PC-3 (cell line): ENCODE results near the gene THAP2. TPM values are rescaled to one million over a fixed set of nuclear protein-coding genes. Genes with fewer than 3 reads are reported as not detected.

Source experiments
- ATAC-seq: fragments of 200-7000 bp; cut with Tn5 transposase; 2 replicates; pipeline ENCODE4 v1.9.1; 2020; ENCODE audit warnings: mild to moderate bottlenecking, moderate library complexity
- BruUV-seq: library from RNA; stranded (reverse); fragments of 400-500 nt; replicated peaks from 2 replicates; lab custom pipeline; 2021; lab: Mats Ljungman, UMichigan
- CTCF ChIA-PET: fragments of 300-600 bp; sonication (Branson Sonifier 250); formaldehyde crosslinking; loops from one replicate; lab custom pipeline; 2022; ENCODE audit warnings: antibody characterized with exemption; lab: Charles Lee
- POLR2A ChIA-PET: fragments of 300-600 bp; sonication (Branson Sonifier 250); formaldehyde crosslinking; loops from one replicate; lab custom pipeline; 2022; ENCODE audit warnings: antibody characterized with exemption; ENCODE audit not compliant: unreplicated experiment; lab: Charles Lee
- DNase-seq: peaks from one replicate; pipeline ENCODE4 v3.0.0-alpha.2; 2015
- H2AFZ ChIP-seq: fragments of 300-600 bp; sonication (generic); 2 replicates; pipeline ENCODE4 v1.6.0; 2016; ENCODE audit warnings: antibody characterized with exemption, low read length
- H3F3A ChIP-seq: fragments of 300-600 bp; sonication (generic); one replicate; pipeline ENCODE4 v1.6.0; 2017; ENCODE audit warnings: antibody characterized with exemption, low read length, control low read depth, mild to moderate bottlenecking; ENCODE audit not compliant: unreplicated experiment
- H3K27ac ChIP-seq: fragments of 300-600 bp; sonication (generic); 2 replicates; pipeline ENCODE4 v1.5.1; 2016; ENCODE audit warnings: mild to moderate bottlenecking, low read length
- H3K27me3 ChIP-seq: fragments of 300-600 bp; sonication (generic); 2 replicates; pipeline ENCODE4 v1.6.1; 2016; ENCODE audit warnings: low read length, mixed read lengths
- H3K36me3 ChIP-seq: fragments of 300-600 bp; sonication (generic); 2 replicates; pipeline ENCODE4 v1.6.1; 2016; ENCODE audit warnings: low read depth, mixed run types, low read length, mixed read lengths
- H3K4me1 ChIP-seq: fragments of 300-600 bp; sonication (generic); 2 replicates; pipeline ENCODE4 v1.5.1; 2016; ENCODE audit warnings: low read length; ENCODE audit not compliant: insufficient read depth
- H3K4me2 ChIP-seq: fragments of 300-600 bp; sonication (generic); 2 replicates; pipeline ENCODE4 v1.6.0; 2016; ENCODE audit warnings: low read length
- H3K4me3 ChIP-seq: fragments of 300-600 bp; sonication (generic); 2 replicates; pipeline ENCODE4 v1.5.1; 2016; ENCODE audit warnings: mild to moderate bottlenecking, low read length, mixed read lengths
- H3K79me2 ChIP-seq: fragments of 300-600 bp; sonication (generic); 2 replicates; pipeline ENCODE4 v1.6.1; 2017; ENCODE audit warnings: low read length, mixed read lengths
- H3K9ac ChIP-seq: fragments of 300-600 bp; sonication (generic); 2 replicates; pipeline ENCODE4 v1.6.0; 2016; ENCODE audit warnings: mild to moderate bottlenecking, low read length
- H3K9me2 ChIP-seq: fragments of 300-600 bp; sonication (generic); replicated peaks from 2 replicates; pipeline ENCODE4 v1.6.1; 2016; ENCODE audit warnings: mixed run types, low read length, mixed read lengths
- H3K9me3 ChIP-seq: fragments of 300-600 bp; sonication (generic); 2 replicates; pipeline ENCODE4 v1.6.1; 2016; ENCODE audit warnings: low read length, mixed read lengths
- H4K20me1 ChIP-seq: fragments of 300-600 bp; sonication (generic); 2 replicates; pipeline ENCODE4 v1.6.1; 2016; ENCODE audit warnings: low read length, mixed read lengths
- CTCF ChIP-seq: fragments of 300-600 bp; sonication (generic); conservative IDR thresholded peaks from 2 replicates; pipeline ENCODE4 v1.5.1; 2017; ENCODE audit warnings: antibody characterized with exemption, low read depth, mild to moderate bottlenecking, low read length
- EZH2 ChIP-seq: fragments of 300-600 bp; sonication (generic); IDR thresholded peaks from one replicate; pipeline ENCODE4 v1.6.1; 2017; ENCODE audit warnings: antibody characterized with exemption, mild to moderate bottlenecking, low read length; ENCODE audit not compliant: unreplicated experiment
- EZH2phosphoT487 ChIP-seq: fragments of 300-600 bp; sonication (generic); IDR thresholded peaks from 2 replicates; pipeline ENCODE4 v1.6.1; 2018; ENCODE audit warnings: mild to moderate bottlenecking, antibody characterized with exemption, low read length, borderline replicate concordance
- intact Hi-C: fragments of 100-400 bp; cut with micrococcal nuclease; formaldehyde crosslinking; loops from 2 replicates; pipeline ENCODE4 v1.9.0; 2023
- total RNA-seq: library from RNA; depleted of rRNA; stranded (reverse); fragments of >200 nt; gene quantifications from 2 replicates; pipeline ENCODE4 v1.2.3, GENCODE V29; 2014

The THAP2 gene
- total RNA-seq, 1 experiment from 2014 or later, result 1.2 TPM

- intact Hi-C loops, result no loop called here
Measured at GRCh38 chr12:71719647-71720370, 55.7 kb downstream of the THAP2 start.

GRCh38 chr12:71721783-71722505 lies 57.8 kb downstream of the THAP2 start:
- ChIA-PET POLR2A (no interaction called here), CTCF (no interaction called here)
- peaks cover 14% of the 10 kb centered on the region; the same call in 1 of the 2 replicates for H3K4me1 ChIP-seq
- TF ChIP-seq EZH2phosphoT487, result no peak
- no peak overlapping the region for H3K4me3 ChIP-seq
- ATAC-seq (no peak), DNase-seq (no peak)
- intact Hi-C loops, result no loop called here
- H3K9me3 ChIP-seq, result no peaks in the 10 kb centered on the region
- H3K27ac ChIP-seq, result no peak overlapping the region
- no TSS peak for BruUV-seq
- H2AFZ ChIP-seq, result no peak overlapping the region
- no peaks in the 10 kb centered on the region for H4K20me1 ChIP-seq
- H3K79me2 ChIP-seq, result no peaks in the 10 kb centered on the region
- no peaks in the 10 kb centered on the region for H3K9me2 ChIP-seq
- H3K27me3 ChIP-seq, result no peaks in the 10 kb centered on the region
- no peak overlapping the region for H3K4me2 ChIP-seq
- H3F3A ChIP-seq, result no peaks in the 10 kb centered on the region
- H3K9ac ChIP-seq, result no peak overlapping the region
- no peaks in the 10 kb centered on the region for H3K36me3 ChIP-seq

More at GRCh38 chr12:71719647-71720370, 55.7 kb downstream of the THAP2 start:
- Histone ChIP-seq H3K4me3 (no peak overlapping the region), H4K20me1 (no peaks in the 10 kb centered on the region), H3K9me2 (no peaks in the 10 kb centered on the region), H3K27ac (0 out of 2 replicates have a peak overlapping the region, but pooled peaks have one; percentile 11), H2AFZ (no peak overlapping the region), H3F3A (no peaks in the 10 kb centered on the region), H3K36me3 (no peaks in the 10 kb centered on the region), H3K9ac (no peak overlapping the region), H3K4me1 (peaks cover 14% of the 10 kb centered on the region; the same call in 1 of the 2 replicates), H3K27me3 (no peaks in the 10 kb centered on the region), H3K4me2 (no peak overlapping the region), H3K79me2 (no peaks in the 10 kb centered on the region), H3K9me3 (no peaks in the 10 kb centered on the region)
- ATAC-seq (peak; percentile 45), DNase-seq (peak; percentile 63)
- no peak for TF ChIP-seq EZH2
- no TSS peak for BruUV-seq
- ChIA-PET POLR2A (interaction anchor here (0.6 kb wide), 1 partner anchor 93 kb away, joined by 7 read pairs; no protein-coding TSS in a partner anchor), CTCF (interaction anchor here (0.7 kb wide), 1 partner anchor 278 kb away, joined by 7 read pairs; no protein-coding TSS in a partner anchor)

GRCh38 chr12:71725011-71725410 lies 60.9 kb downstream of the THAP2 start:
- TF ChIP-seq CTCF (no peak), EZH2phosphoT487 (no peak), EZH2 (no peak)
- Histone ChIP-seq H3K4me2 (no peak overlapping the region), H3K9ac (no peak overlapping the region), H3F3A (no peaks in the 10 kb centered on the region), H3K4me1 (peaks cover 5% of the 10 kb centered on the region; the same call in 1 of the 2 replicates), H3K4me3 (no peak overlapping the region), H3K36me3 (no peaks in the 10 kb centered on the region), H2AFZ (no peak overlapping the region), H3K9me2 (no peaks in the 10 kb centered on the region), H3K27ac (no peak overlapping the region), H3K79me2 (no peaks in the 10 kb centered on the region), H3K9me3 (no peaks in the 10 kb centered on the region), H3K27me3 (no peaks in the 10 kb centered on the region), H4K20me1 (no peaks in the 10 kb centered on the region)
- DNase-seq (no peak), ATAC-seq (no peak)
- ChIA-PET POLR2A (no interaction called here), CTCF (no interaction called here)
- BruUV-seq, result no TSS peak
- intact Hi-C loops, result no loop called here
